HG03378 (cell line): ENCODE results near the gene WARS2.
"Not testable (repeated sequence)": the region's sequence is repeated elsewhere in the genome, so short reads cannot be mapped to it uniquely, and the experiment has no call there.

Experiments
- ATAC-seq: cut with Tn5 transposase; IDR thresholded peaks from one replicate; pipeline ENCODE4 v1.9.1; 2021; ENCODE audit warnings: mild to moderate bottlenecking, moderate library complexity; ENCODE audit not compliant: unreplicated experiment

The WARS2 gene

GRCh38 chr1:119140177-119141019 is at the start of gene WARS2:
TSS of gene WARS2 (minus strand) at chr1:119140653. CDS start at chr1:119140644, 9 bp downstream.
- peak; percentile 91 for ATAC-seq

DNA sequence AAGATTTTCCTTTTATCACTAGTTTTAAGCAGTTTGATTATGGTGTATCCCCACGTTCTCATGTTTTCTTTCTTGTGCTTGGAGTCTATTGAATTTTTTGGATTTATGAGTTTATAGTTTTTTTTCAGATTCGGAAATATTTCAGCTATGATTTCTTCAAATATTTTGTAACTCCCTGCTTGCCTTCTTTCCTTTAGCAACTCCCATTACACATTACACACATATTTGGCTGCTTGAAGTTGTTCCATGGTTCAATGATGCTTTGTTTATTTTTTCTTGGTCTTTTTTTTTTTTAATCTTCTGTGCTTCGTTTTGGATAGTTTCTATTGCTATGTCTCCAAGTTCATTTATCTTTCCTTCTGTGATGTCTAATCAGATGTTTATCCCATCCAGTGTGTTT is 48.5 kb upstream of the WARS2 start:
- ATAC-seq, result no peak

DNA sequence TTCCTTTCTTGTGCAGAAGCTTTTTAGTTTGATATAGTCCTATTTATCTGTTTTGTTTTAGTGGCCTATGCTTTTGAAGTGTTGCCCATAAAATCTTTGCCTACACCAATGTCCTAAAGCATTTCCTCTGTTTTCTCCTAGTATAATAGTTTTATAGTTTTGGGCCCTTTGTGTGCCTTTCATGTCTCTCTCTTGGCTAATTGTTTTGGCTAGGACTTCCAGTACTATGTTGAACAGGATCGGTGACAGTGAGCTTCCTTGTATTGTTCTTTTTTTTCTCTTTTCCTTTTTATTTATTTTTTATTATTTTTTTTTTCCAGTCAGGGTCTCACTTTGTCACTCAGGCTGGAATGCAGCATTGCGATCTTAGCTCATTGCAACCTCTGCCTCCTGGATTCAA is 47.0 kb upstream of the WARS2 start:
- no peak for ATAC-seq

- ATAC-seq, result no peak
These were observed 46.0 kb upstream of the WARS2 start for GRCh38 chr1:119186471-119186870.

- no peak for ATAC-seq
These were observed 44.5 kb upstream of the WARS2 start for GRCh38 chr1:119184972-119185371.

DNA sequence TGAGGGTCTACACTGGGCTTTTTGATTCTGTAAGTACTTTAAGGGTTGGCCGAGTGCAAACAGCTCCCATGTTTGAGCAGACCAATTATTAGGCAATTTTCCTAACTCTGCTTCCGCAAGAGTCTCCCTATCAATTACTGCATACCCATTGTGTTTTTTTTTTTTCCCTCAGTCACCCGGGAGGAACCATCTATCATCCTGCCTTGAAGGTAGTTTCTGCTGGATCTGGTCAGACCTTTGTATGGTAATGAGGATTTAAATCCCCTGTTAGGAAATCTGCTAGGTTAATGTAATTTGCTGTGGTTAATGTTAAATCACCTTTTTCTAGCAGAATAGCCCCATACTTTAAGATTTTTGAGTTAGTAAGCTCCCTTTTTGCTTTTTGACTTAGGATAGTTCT is 40.8 kb upstream of the WARS2 start:
- ATAC-seq, result no peak

DNA sequence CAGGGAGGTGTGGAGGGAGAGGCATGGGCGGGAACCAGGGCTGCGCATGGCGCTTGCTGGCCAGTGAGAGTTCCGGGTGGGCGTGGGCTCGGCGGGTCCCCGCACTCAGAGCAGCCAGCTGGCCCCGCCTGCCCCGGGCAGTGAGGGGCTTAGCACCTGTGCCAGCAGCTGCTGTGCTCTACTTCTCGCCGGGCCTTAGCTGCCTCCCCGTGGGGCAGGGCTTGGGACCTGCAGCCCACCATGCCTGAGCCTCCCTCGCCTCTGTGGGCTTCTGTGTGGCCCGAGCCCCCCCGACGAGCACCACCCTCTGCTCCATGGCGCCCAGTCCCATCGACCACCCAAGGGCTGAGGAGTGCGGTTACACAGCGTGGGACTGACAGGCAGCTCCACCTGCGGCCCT is 38.6 kb upstream of the WARS2 start:
- no peak for ATAC-seq

- not testable (repeated sequence) for ATAC-seq
These were observed 32.5 kb upstream of the WARS2 start for GRCh38 chr1:119172927-119173326.

DNA sequence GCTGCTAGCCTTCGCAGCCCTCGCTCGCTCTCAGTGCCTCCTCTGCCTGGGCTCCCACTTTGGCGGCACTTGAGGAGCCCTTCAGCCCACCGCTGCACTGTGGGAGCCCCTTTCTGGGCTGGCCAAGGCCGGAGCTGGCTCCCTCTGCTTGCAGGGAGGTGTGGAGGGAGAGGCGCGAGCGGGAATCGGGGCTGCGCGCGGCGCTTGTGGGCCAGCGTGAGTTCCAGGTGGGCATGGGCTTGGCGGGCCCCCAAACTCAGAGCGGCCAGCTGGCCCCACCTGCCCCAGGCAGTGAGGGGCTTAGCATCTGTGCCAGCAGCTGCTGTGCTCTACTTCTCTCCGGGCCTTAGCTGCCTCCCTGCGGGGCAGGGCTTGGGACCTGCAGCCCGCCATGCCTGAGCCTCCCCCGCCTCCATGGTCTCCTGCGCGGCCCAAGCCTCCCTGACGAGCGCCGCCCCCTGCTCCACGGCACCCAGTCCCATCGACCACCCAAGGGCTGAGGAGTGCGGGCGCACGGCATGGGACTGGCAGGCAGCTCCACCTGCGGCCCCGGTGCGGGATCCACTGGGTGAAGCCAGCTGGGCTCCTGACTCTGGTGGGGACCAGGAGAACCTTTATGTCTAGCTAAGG is 31.0 kb upstream of the WARS2 start:
- not testable (repeated sequence) for ATAC-seq

- ATAC-seq, result no peak
These were observed 22.9 kb upstream of the WARS2 start for GRCh38 chr1:119163396-119163795.

GRCh38 chr1:119160866-119161265 is 20.4 kb upstream of the WARS2 start:
- ATAC-seq, result no peak

- no peak for ATAC-seq
These were observed 20.0 kb upstream of the WARS2 start for GRCh38 chr1:119160409-119160808.

DNA sequence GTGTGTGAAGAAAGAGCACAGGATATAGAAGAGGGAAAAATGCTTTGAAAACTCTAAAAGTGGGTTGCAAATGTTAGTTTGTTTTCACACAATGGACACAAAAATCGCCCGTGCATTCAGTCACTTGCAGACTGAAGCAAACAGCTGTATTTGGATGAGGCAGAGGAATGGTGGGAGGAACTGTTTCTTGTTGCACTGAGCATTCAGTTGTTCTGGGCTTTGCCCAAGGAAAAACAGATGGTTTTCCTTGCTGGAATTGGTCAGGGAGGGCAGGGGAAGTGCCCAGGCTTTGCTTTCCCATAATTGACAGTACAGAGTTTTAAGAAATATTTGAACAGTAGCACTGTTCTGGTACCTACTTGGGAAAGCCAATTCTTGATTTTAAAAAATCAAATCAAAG is 19.5 kb upstream of the WARS2 start:
- ATAC-seq, result no peak

DNA sequence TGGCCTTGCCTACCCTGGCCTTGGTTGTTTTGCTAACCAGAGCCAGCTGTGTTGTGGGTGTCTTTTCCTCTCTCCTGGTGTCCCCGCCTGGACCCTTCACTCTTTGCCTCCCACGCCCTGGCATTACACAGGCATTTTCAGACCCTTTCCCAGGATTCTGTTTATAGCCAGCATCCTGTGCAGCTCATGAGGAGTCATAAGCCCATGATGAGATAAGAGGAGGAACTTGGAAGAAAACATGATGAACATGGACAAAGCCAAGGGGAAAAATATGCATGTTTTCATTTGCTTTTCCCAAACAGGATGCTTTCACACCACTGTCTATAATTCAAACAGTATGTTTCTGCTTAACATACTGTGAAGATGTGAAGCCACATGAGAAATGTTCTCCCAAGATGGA is 18.7 kb upstream of the WARS2 start:
- no peak for ATAC-seq

DNA sequence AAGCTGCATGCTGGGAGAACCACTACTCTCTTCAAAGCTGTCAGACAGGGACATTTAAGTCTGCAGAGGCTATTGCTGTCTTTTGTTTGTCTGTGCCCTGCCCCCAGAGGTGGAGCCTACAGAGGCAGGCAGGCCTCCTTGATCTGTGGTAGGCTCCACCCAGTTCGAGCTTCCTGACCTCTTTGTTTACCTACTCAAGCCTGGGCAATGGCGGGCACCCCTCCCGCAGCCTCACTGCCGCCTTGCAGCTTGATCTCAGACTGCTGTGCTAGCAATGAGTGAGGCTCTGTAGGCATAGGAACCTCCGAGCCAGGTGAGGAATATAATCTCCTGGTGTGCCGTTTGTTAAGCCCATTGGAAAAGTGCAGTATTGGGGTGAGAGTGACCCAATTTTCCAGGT is 16.3 kb upstream of the WARS2 start:
- ATAC-seq, result not testable (repeated sequence)

- ATAC-seq, result not testable (repeated sequence)
These were observed 14.6 kb upstream of the WARS2 start for GRCh38 chr1:119155069-119155468.

DNA sequence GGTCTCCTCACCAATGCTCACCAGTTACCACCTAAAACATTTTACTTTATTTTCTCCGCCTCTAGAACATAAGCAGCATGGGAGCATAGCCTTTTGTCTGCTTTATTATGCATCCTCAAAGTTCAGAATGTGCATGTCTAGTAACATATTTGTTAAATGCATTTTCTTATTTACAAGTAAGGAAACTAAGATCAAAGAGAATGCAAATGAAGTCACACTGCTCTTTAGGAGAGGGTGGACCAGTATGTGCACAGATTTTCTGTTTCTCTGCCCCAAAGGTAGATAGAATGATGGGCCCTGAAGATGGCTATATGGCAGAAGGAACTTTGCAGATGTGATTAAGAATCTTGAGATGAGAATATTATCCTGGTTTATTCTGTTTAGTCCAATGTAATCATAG is 9.7 kb upstream of the WARS2 start:
- ATAC-seq, result no peak

DNA sequence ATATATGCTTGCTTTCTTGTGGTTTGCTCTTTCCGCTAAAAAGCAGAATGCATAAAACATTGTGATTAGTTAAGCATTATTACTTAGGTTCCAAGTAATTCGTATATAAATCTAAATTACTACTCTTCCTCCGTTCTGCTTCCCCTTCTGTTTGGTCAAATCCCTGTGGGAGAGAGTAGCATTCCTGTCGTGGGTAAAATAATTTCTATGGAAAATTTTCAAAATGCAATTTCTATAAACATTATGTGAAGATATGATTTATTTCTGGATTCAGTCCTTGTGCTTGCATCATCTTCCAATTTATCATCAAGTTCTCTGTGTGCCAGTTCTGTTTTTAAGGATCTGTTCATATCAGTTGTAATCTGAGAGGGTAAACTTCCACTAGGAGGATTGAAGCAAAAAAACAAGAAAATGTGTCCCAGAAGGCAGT is 7.2 kb upstream of the WARS2 start:
- ATAC-seq, result no peak

DNA sequence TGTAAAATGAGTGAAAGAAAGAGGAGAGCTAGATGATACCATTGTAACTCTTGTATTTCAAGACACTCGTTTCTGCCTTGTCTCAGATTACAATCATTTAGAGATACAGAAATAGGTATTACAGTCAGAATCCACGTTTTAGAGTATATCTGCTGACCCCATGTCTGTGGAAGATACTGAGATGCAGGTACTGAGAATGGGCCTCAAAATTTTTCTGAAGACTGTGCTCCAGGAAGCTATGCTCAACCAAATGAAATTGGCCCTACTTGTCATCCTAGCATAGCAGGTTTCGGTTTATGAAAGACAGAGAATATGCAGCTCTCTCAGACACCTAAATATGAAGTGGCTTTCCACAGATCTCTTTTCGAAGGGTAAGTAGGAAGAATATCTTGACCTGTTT is 6.0 kb upstream of the WARS2 start:
- no peak for ATAC-seq

- no peak for ATAC-seq
These were observed 4.4 kb upstream of the WARS2 start for GRCh38 chr1:119144813-119145212.

- ATAC-seq, result no peak
These were observed 3.3 kb upstream of the WARS2 start for GRCh38 chr1:119143706-119144105.

DNA sequence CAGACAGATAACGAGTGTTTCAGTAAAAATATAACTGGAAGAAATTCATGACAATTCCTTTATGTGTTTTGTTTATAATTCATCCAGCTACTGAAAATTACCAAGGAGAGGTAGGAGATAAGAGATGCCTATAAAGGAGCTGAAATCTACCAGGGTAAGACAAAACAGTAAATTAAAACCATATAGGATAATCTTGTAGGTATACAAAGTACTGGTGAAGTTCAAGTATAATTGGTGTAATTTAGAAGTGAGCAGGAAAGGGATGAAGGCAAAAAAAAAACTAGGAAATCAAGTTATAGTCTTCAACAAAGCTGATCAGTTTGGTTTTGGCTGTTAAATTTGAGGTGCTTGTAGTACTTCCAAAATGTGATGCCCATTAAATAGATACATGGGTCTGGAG is 1.2 kb upstream of the WARS2 start:
- ATAC-seq, result no peak
